C4-2B (cell line): ENCODE measurements around the gene KCNH3.

Experiments
- H3K27ac ChIP-seq: fragments of 450-650 bp; 2 replicates; pipeline ENCODE4 v1.5.1; 2017
- CTCF ChIP-seq: fragments of 450-650 bp; conservative IDR thresholded peaks from 2 replicates; pipeline ENCODE4 v1.5.1; 2017; ENCODE audit warnings: mild to moderate bottlenecking
- ZFX ChIP-seq: fragments of 450-650 bp; IDR thresholded peaks from 2 replicates; pipeline ENCODE4 v1.6.1; 2017

Gene KCNH3

GRCh38 chr12:49555631-49556390 lies 17.0 kb downstream of the KCNH3 start:
- H3K27ac ChIP-seq, result no peak overlapping the region
- TF ChIP-seq ZFX, result no peak

GRCh38 chr12:49556391-49557186 lies 17.8 kb downstream of the KCNH3 start:
- TF ChIP-seq ZFX (no peak), CTCF (no peak)
- no peak overlapping the region for H3K27ac ChIP-seq

- H3K27ac ChIP-seq, result no peak overlapping the region
- TF ChIP-seq ZFX (no peak), CTCF (no peak)
Observed at GRCh38 chr12:49557187-49557916, 18.5 kb downstream of the KCNH3 start.

GRCh38 chr12:49557917-49558215 lies 19.0 kb downstream of the KCNH3 start:
- TF ChIP-seq CTCF (no peak), ZFX (no peak)

GRCh38 chr12:49558526-49558925 lies 19.7 kb downstream of the KCNH3 start:
- TF ChIP-seq CTCF (no peak), ZFX (no peak)

More at GRCh38 chr12:49557917-49558215, 19.0 kb downstream of the KCNH3 start:
- no peak overlapping the region for H3K27ac ChIP-seq

GRCh38 chr12:49559011-49559675 lies 20.3 kb downstream of the KCNH3 start:
- H3K27ac ChIP-seq, result no peak overlapping the region
- TF ChIP-seq ZFX (no peak), CTCF (no peak)

More at GRCh38 chr12:49558526-49558925, 19.7 kb downstream of the KCNH3 start:
- no peak overlapping the region for H3K27ac ChIP-seq

GRCh38 chr12:49560695-49561094 lies 21.9 kb downstream of the KCNH3 start:
- TF ChIP-seq ZFX (no peak), CTCF (no peak)
- H3K27ac ChIP-seq, result no peak overlapping the region
